GM12878 (cell line): ENCODE measurements around the gene PGBD5.

Experiments used
- EP300 ChIP-seq, 2 experiments: fragments of 150-350 bp in 1 of 2; IDR thresholded peaks; 2 replicates each; pipeline ENCODE4 v1.6.1; 2011 to 2012; ENCODE audit warnings: low read depth in 2 of 2, low read length in 2 of 2, borderline replicate concordance in 1 of 2, improper control_type of control experiment in 1 of 2, inconsistent platforms in 1 of 2; ENCODE audit not compliant: control insufficient read depth in 1 of 2
- JUNB ChIP-seq: IDR thresholded peaks from 2 replicates; pipeline ENCODE4 v1.6.1; 2016; ENCODE audit warnings: antibody characterized with exemption, mild to moderate bottlenecking
- MAX ChIP-seq: IDR thresholded peaks from 2 replicates; pipeline ENCODE4 v1.6.1; 2012; ENCODE audit warnings: low read depth, low read length, improper control_type of control experiment
- NR2C2 ChIP-seq: IDR thresholded peaks from 2 replicates; pipeline ENCODE4 v1.6.1; 2011; ENCODE audit warnings: borderline replicate concordance, low read depth; ENCODE audit not compliant: control insufficient read depth, insufficient read length
- POLR2AphosphoS5 ChIP-seq: IDR thresholded peaks from 2 replicates; pipeline ENCODE4 v1.6.1; 2011; ENCODE audit warnings: mild to moderate bottlenecking, low read length, inconsistent platforms
- RFX5 ChIP-seq: IDR thresholded peaks from 2 replicates; pipeline ENCODE4 v1.6.1; 2011; ENCODE audit warnings: low read depth, low read length, improper control_type of control experiment
- STAT1 ChIP-seq: fragments of 450-650 bp; conservative IDR thresholded peaks from 2 replicates; pipeline ENCODE4 v1.6.1; 2014; ENCODE audit warnings: antibody characterized with exemption, mild to moderate bottlenecking
- TF ChIP-seq, protein P1 (sequence below), 3 experiments: IDR thresholded peaks in 2 of 3; conservative IDR thresholded peaks in 1 of 3; 2 replicates each; pipeline ENCODE4 v1.5.1; 2011; ENCODE audit warnings: low read depth in 3 of 3, low read length in 3 of 3, mild to moderate bottlenecking in 3 of 3, control low read depth in 2 of 3, moderate library complexity in 2 of 3, inconsistent platforms in 1 of 3, mixed read lengths in 1 of 3; ENCODE audit not compliant: control insufficient read depth in 2 of 3, insufficient read depth in 1 of 3; ENCODE audit errors: extremely low read depth in 1 of 3

DNA sequence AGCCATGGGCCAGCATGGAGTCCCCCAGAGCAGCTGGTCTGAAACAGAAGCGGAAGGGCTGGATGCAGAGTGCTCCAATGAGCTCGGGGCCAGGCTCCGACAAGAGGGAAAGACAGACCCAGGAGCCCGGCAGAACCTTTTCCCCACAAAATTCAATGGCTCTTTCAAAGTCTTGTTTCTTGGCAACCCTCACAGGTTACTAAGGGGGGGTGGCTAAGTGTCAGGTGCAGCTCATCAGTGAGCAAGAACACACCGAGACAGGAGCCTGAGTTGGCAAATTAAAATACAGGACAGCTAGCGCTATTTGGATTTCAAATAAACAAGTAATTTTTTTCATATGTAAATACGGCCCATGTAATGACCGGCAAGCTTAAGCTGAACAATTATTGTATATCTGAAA is 27.3 kb downstream of the PGBD5 start:
- TF ChIP-seq, protein P1, sequence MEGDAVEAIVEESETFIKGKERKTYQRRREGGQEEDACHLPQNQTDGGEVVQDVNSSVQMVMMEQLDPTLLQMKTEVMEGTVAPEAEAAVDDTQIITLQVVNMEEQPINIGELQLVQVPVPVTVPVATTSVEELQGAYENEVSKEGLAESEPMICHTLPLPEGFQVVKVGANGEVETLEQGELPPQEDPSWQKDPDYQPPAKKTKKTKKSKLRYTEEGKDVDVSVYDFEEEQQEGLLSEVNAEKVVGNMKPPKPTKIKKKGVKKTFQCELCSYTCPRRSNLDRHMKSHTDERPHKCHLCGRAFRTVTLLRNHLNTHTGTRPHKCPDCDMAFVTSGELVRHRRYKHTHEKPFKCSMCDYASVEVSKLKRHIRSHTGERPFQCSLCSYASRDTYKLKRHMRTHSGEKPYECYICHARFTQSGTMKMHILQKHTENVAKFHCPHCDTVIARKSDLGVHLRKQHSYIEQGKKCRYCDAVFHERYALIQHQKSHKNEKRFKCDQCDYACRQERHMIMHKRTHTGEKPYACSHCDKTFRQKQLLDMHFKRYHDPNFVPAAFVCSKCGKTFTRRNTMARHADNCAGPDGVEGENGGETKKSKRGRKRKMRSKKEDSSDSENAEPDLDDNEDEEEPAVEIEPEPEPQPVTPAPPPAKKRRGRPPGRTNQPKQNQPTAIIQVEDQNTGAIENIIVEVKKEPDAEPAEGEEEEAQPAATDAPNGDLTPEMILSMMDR (IDR thresholded peaks at IDR 0.05 in 2 of 3, conservative IDR thresholded peaks at IDR 0.05 in 1 of 3; ENCODE audit: control insufficient read depth in 2 of 3, extremely low read depth in 1 of 3, insufficient read depth in 1 of 3, low read depth in 3 of 3, low read length in 3 of 3): no peak
- no peak for TF ChIP-seq POLR2AphosphoS5
- no peak for TF ChIP-seq NR2C2
- TF ChIP-seq EP300 (IDR thresholded peaks at IDR 0.05; ENCODE audit: borderline replicate concordance in 1 of 2, control insufficient read depth in 1 of 2, low read depth in 2 of 2, low read length in 2 of 2): no peak
- no peak for TF ChIP-seq RFX5
- TF ChIP-seq JUNB: no peak
- no peak for TF ChIP-seq MAX
- TF ChIP-seq STAT1: no peak
